Suprapubic skin (tissue), 4 donors: ENCODE data around the gene DENND2A. TPM values are rescaled to one million over a fixed set of nuclear protein-coding genes. Genes with fewer than 3 reads are reported as not detected.
A peak's percentile ranks its signal among the peaks of the same experiment; 100 is the strongest.

Source experiments
- DNase-seq, 2 donors: peaks; one replicate each; pipeline ENCODE4 v3.0.0-alpha.2; 2019; ENCODE audit warnings: low spot score in 2 of 2
- H3K27ac ChIP-seq: fragments of 200-600 bp; sonication (generic); one replicate; pipeline ENCODE4 v1.5.1; 2019
- H3K27me3 ChIP-seq: fragments of 200-600 bp; sonication (generic); one replicate; pipeline ENCODE4 v1.5.1; 2019
- H3K36me3 ChIP-seq: fragments of 200-600 bp; sonication (generic); one replicate; pipeline ENCODE4 v1.5.1; 2019
- H3K4me1 ChIP-seq: fragments of 200-600 bp; sonication (generic); one replicate; pipeline ENCODE4 v1.5.1; 2019
- H3K4me3 ChIP-seq: fragments of 200-600 bp; sonication (generic); one replicate; pipeline ENCODE4 v1.5.1; 2019; ENCODE audit warnings: mild to moderate bottlenecking
- H3K9me3 ChIP-seq: fragments of 200-600 bp; sonication (generic); one replicate; pipeline ENCODE4 v1.5.1; 2019
- EP300 ChIP-seq: sonication (generic); formaldehyde crosslinking; IDR thresholded peaks from one replicate; pipeline ENCODE4 v1.6.1; 2017; ENCODE audit warnings: antibody characterized with exemption
- POLR2A ChIP-seq, 2 donors: fragments of 450-650 bp; IDR thresholded peaks; one replicate each; pipeline ENCODE4 v1.6.1; 2017; ENCODE audit warnings: antibody characterized with exemption in 2 of 2, mild to moderate bottlenecking in 2 of 2, moderate library complexity in 2 of 2
- POLR2AphosphoS5 ChIP-seq, 3 donors: sonication (generic); formaldehyde crosslinking; IDR thresholded peaks; one replicate each; pipeline ENCODE4 v1.6.1; 2017; ENCODE audit warnings: antibody characterized with exemption in 3 of 3
- WGBS: methylation state at CpG from one replicate; pipeline ENCODE4 v1.1.5; 2018; 5-methylcytosine and 5-hydroxymethylcytosine counted together
- total RNA-seq, 4 donors: library from RNA; depleted of rRNA; stranded (reverse); fragments of >200 nt; gene quantifications; one replicate each; pipeline ENCODE4 v1.1.0, GENCODE V29; 2016
- TF ChIP-seq, protein P1 (sequence below), 2 donors: fragments of 200-600 bp in 1 of 2; fragments of 450-650 bp in 1 of 2; sonication (generic) in 1 of 2; IDR thresholded peaks; one replicate each; pipeline ENCODE4 v1.5.1; 2016 to 2019; ENCODE audit warnings: antibody characterized with exemption in 2 of 2, mild to moderate bottlenecking in 1 of 2, moderate library complexity in 1 of 2

The DENND2A gene
- total RNA-seq, 4 donors from 2014 or later: 0.99 to 5.1 (median 2.2) TPM

DNA sequence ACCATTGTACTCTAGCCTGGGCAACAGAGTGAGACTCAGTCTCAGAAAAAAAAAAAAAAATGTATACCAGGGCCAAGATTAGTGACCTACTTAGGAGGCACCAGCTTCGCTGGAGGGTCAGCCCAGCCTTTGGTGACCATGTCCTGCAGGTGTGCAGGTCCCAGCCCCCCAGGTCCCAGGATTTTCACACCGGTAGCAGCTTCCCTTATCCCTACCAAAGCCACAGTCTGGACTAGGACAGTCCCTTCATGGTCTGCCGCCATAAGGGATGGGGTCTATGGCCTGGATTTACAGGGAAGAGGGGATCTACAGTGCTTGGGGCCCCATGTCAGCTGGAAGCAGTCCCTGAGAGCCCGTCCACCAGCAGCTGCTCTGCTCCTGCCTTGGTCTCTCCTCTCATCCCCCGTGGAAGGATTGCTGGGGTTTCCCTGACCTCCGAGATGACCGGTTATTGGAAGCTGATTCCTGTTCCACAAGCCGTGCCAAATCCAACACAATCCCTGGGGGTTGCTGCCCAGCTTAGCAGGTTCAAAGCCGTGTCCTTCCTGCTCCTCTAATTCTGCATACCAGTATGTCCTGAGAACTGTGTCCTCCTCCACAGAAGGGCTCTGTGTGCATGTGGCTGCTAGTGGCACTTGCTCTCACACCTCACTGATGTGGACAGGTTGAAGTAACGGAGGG lies 44.9 kb upstream of the DENND2A start:
- Histone ChIP-seq H3K27me3 (no peaks in the 10 kb centered on the region), H3K4me3 (no peak overlapping the region), H3K27ac (no peak overlapping the region), H3K9me3 (no peaks in the 10 kb centered on the region), H3K4me1 (no peaks in the 10 kb centered on the region), H3K36me3 (peaks cover 87% of the 10 kb centered on the region)
- DNase-seq: no peak
- WGBS: 87% methylated on average over 10 of the region's 10 CpGs
- TF ChIP-seq POLR2AphosphoS5 (IDR thresholded peaks at IDR 0.05): no peak
- TF ChIP-seq, protein P1, sequence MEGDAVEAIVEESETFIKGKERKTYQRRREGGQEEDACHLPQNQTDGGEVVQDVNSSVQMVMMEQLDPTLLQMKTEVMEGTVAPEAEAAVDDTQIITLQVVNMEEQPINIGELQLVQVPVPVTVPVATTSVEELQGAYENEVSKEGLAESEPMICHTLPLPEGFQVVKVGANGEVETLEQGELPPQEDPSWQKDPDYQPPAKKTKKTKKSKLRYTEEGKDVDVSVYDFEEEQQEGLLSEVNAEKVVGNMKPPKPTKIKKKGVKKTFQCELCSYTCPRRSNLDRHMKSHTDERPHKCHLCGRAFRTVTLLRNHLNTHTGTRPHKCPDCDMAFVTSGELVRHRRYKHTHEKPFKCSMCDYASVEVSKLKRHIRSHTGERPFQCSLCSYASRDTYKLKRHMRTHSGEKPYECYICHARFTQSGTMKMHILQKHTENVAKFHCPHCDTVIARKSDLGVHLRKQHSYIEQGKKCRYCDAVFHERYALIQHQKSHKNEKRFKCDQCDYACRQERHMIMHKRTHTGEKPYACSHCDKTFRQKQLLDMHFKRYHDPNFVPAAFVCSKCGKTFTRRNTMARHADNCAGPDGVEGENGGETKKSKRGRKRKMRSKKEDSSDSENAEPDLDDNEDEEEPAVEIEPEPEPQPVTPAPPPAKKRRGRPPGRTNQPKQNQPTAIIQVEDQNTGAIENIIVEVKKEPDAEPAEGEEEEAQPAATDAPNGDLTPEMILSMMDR (IDR thresholded peaks at IDR 0.05): no peak
- TF ChIP-seq POLR2A (IDR thresholded peaks at IDR 0.05): no peak
- no peak for TF ChIP-seq EP300

DNA sequence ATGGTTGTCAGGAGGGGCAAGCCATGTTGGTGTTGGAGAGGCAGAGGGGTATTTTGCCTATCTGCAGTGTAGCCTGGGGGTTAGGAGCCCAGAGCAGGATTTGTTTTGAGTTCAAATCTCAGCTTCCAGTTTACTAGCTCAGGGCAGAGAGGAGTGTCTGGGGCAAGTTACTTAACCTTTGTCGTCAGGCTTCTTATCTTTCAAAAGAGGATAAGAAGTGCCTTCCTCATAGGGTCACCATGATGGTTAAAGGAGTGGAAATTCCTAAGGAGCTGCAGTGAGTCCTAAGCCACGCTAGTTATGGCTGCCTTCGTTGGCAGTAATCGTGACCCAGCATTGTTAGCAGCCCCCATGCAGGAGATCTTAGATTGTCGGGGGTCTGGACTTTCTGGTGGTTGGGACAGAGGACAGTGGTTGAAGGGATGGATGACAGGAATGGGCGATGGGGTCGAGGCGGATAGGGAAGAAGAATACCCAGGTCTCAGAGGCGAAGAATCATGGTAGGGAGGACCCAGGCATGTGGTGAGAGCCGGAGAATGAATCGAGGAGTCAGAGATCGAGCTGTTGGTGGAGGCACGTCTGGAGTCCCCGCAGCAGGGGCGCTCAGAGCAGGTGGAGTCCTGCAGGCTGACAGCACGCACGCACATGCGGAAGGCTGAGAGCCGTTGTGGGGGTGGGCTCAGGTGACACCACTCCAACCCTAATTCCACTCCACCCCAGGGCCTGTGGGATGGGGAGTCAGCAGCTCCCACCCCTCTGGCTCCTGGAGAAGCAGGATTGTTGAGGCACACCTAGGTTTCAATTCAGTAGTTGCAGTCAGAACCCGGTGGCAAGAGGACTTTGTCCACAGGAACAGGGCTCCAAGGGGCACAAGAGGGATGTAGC lies 43.7 kb upstream of the DENND2A start:
- 91% methylated on average over 20 of the region's 20 CpGs for WGBS
- no peaks in the 10 kb centered on the region for H3K9me3 ChIP-seq
- H3K27ac ChIP-seq: no peak overlapping the region
- no peaks in the 10 kb centered on the region for H3K4me1 ChIP-seq
- no peak for DNase-seq
- peaks cover 87% of the 10 kb centered on the region for H3K36me3 ChIP-seq
- H3K4me3 ChIP-seq: no peak overlapping the region
- TF ChIP-seq POLR2AphosphoS5 (IDR thresholded peaks at IDR 0.05): no peak
- TF ChIP-seq POLR2A (IDR thresholded peaks at IDR 0.05): no peak
- TF ChIP-seq, protein P1 (IDR thresholded peaks at IDR 0.05): no peak
- no peaks in the 10 kb centered on the region for H3K27me3 ChIP-seq

DNA sequence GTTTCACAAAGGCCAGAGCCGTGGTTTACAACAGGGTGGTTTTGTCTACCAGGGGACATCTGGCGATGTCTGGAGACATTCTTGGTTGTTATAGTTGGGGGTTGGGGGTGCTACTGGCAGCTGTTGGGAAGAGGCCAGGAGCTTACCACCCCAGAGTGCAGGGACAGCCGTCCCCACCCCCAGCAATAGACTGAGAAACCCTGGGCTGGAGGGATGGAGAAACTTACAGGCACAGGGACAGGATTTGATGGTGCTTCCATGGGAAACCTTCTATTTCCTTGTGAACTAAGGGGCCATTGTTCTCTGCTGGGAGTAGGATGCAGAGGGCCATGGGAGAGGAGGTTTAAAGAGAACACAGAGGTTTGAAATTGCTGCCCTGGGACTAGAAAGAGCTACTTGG lies 43.0 kb upstream of the DENND2A start:
- WGBS: 75% methylated on average over 3 of the region's 3 CpGs
- DNase-seq: no peak
- Histone ChIP-seq H3K9me3 (no peaks in the 10 kb centered on the region), H3K36me3 (peaks cover 89% of the 10 kb centered on the region), H3K4me1 (no peaks in the 10 kb centered on the region), H3K27ac (no peak overlapping the region), H3K27me3 (no peaks in the 10 kb centered on the region), H3K4me3 (no peak overlapping the region)
- TF ChIP-seq POLR2AphosphoS5 (IDR thresholded peaks at IDR 0.05) (no peak), POLR2A (IDR thresholded peaks at IDR 0.05) (no peak), EP300 (no peak)
- TF ChIP-seq, protein P1 (IDR thresholded peaks at IDR 0.05): no peak

DNA sequence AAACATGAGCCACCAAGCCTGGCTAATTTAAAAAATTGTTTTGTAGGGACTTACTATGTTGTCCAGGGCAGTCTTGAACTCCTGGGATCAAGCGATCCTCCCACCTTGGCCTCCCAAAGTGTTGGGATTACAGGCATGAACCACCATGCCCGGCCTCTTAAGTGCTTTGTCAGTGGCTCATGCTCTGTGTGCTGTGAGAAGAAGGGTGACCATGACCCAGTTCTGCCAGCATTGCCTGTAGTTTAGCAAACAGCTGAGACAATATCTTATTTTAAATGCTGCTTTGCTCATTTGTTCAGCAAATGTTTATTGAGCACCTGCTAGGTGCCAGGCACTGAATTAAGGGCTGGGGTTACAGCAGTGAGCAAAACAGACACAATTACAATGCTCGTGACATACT lies 41.2 kb upstream of the DENND2A start:
- Histone ChIP-seq H3K4me3 (no peak overlapping the region), H3K9me3 (no peaks in the 10 kb centered on the region), H3K4me1 (no peaks in the 10 kb centered on the region), H3K36me3 (peaks cover 79% of the 10 kb centered on the region), H3K27me3 (no peaks in the 10 kb centered on the region), H3K27ac (no peak overlapping the region)
- no peak for DNase-seq
- WGBS: 94% methylated on average over 3 of the region's 3 CpGs
- no peak for TF ChIP-seq POLR2A (IDR thresholded peaks at IDR 0.05)
- TF ChIP-seq, protein P1 (IDR thresholded peaks at IDR 0.05): no peak
- no peak for TF ChIP-seq POLR2AphosphoS5 (IDR thresholded peaks at IDR 0.05)
- TF ChIP-seq EP300: no peak

DNA sequence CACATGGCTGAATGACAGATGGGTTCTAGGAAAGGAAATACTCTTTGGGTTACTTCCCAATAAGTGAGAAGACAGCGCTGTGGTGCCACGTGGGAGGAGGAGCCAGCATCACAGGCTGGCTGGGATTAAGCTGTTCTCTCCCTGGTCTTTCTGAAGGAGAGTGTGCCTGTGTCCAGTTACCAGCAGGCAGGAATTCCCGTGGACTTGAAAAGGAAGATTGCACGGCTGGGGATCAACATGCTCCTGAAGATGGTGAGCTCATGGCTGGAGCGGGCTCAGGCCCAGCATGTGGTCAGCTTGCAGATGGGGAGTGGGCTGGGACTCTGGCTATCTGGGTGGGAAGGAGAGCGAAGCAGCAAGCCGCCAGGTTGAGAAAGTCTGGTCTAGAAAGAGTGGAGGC lies 40.3 kb upstream of the DENND2A start:
- no peaks in the 10 kb centered on the region for H3K27me3 ChIP-seq
- H3K4me1 ChIP-seq: no peaks in the 10 kb centered on the region
- peaks cover 73% of the 10 kb centered on the region for H3K36me3 ChIP-seq
- H3K9me3 ChIP-seq: no peaks in the 10 kb centered on the region
- no peak overlapping the region for H3K27ac ChIP-seq
- no peak overlapping the region for H3K4me3 ChIP-seq
- no peak for TF ChIP-seq POLR2A (IDR thresholded peaks at IDR 0.05)
- WGBS: 90% methylated on average over 7 of the region's 7 CpGs
- DNase-seq: peak in 1 of 2 donors; percentile 55
